ENCODE data around the gene CPSF7.

The CPSF7 gene

GRCh38 chr11:61353131-61354067, 76.4 kb downstream of the CPSF7 start:
- no peak for DNase-seq

All from stimulated activated CD4-positive, alpha-beta T cell treated with anti-CD3 and anti-CD28 coated beads, Interleukin-4, amount 100 ng/mL, for 4 hours (primary cell).